GM19043 (cell line): ENCODE data around the gene DCST1.
"Not testable (repeated sequence)": the region's sequence is repeated elsewhere in the genome, so short reads cannot be mapped to it uniquely, and the experiment has no call there.

Source experiments
- ATAC-seq: cut with Tn5 transposase; IDR thresholded peaks from one replicate; pipeline ENCODE4 v1.9.1; 2021; ENCODE audit warnings: low read depth; ENCODE audit not compliant: unreplicated experiment

Gene DCST1, protein sequence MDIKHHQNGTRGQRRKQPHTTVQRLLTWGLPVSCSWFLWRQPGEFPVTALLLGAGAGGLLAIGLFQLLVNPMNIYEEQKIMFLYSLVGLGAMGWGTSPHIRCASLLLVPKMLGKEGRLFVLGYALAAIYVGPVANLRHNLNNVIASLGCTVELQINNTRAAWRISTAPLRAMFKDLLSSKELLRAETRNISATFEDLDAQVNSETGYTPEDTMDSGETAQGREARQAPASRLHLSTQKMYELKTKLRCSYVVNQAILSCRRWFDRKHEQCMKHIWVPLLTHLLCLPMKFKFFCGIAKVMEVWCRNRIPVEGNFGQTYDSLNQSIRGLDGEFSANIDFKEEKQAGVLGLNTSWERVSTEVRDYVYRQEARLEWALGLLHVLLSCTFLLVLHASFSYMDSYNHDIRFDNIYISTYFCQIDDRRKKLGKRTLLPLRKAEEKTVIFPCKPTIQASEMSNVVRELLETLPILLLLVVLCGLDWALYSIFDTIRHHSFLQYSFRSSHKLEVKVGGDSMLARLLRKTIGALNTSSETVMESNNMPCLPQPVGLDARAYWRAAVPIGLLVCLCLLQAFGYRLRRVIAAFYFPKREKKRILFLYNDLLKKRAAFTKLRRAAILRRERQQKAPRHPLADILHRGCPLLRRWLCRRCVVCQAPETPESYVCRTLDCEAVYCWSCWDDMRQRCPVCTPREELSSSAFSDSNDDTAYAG

DNA sequence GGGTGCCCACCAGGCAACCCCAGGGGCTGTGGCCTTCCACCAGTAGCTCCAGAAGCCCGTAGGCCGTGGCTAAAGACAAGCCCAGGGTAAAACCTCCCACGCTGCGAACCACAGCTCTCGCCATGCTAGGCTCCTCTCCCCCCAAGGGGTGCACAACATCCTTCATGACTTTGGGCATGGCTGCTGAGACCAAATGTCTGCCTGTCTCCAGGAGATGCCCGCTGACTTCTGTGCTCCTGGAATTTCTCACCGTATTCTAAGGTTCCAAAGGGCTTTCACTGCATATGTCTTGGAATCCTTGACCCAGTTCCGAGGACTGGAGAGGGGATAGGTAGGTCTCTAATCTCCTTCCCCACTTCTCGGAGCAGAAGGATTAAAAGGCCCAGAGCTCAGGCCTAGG lies at the start of gene DCST1, which contains the start of gene DCST2:
TSS of gene DCST1 (plus strand) at position 301 of the 400 bp plus-strand sequence. CDS start 213 bp downstream, outside the sequence.
TSS of gene DCST2 (minus strand) at position 258 of the 400 bp plus-strand sequence. CDS start at position 178, 80 bp downstream.
- ATAC-seq = no peak

DNA sequence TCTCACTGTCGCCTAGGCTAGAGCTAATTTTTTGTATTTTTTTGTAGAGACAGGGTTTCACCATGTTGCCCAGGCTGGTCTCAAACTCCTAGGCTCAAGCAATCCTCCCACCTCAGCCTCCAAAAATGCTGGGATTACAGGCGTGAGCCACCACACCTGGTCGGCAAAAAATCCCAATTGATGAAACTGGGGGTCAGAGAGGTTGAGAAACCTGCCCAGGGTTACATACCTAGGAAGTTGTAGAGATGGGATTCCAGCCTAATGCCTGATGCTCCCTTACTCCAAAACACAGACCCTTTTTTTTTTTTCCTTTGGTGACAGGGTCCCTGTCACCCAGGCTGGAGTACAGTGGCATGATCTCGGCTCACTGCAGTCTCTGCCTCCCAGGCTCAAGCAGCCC lies 46.9 kb upstream of the DCST1 start:
- ATAC-seq = not testable (repeated sequence)

DNA sequence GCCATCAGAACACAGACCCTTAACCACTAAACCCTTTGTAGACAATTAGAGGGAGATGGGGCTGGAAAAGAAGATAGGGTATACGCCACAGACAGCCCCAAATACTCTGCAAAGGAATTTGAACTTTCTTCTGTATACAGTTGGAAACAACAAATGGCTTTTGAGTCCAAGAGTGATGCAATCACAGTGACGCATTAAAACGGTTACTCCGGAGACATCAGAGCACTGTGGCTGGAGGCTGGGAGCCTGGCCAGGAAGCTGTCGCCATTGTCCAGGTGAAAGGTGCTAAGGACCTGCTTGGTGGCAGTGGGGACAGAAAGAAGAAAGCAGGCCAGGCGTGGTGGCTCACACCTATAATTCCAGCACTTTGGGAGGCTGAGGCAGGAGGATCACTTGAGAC lies 46.3 kb upstream of the DCST1 start:
- ATAC-seq = no peak

DNA sequence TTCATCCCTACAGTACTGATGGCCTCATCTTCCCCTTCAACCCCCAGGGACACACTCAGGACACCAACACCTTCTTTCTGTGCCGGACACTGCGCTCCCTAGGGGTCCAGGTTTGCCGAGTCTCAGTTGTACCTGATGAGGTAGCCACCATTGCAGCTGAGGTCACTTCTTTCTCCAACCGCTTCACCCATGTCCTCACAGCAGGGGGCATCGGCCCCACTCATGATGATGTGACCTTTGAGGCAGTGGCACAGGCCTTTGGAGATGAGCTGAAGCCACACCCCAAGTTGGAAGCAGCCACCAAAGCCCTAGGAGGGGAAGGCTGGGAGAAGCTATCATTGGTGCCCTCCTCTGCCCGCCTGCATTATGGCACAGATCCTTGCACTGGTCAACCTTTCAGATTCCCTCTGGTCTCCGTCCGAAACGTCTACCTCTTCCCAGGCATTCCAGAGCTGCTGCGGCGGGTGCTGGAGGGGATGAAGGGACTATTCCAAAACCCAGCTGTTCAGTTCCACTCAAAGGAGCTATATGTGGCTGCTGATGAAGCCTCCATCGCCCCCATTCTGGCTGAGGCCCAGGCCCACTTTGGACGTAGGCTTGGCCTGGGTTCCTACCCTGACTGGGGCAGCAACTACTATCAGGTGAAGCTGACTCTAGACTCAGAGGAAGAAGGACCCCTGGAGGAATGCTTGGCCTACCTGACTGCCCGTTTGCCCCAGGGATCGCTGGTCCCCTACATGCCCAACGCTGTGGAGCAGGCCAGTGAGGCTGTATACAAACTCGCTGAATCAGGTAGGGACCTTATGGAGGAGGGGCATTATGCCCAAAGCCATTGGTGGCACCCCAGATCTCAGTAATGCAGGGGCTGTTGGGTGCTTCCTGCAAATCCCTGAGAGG lies 45.3 kb upstream of the DCST1 start:
- ATAC-seq = no peak

DNA sequence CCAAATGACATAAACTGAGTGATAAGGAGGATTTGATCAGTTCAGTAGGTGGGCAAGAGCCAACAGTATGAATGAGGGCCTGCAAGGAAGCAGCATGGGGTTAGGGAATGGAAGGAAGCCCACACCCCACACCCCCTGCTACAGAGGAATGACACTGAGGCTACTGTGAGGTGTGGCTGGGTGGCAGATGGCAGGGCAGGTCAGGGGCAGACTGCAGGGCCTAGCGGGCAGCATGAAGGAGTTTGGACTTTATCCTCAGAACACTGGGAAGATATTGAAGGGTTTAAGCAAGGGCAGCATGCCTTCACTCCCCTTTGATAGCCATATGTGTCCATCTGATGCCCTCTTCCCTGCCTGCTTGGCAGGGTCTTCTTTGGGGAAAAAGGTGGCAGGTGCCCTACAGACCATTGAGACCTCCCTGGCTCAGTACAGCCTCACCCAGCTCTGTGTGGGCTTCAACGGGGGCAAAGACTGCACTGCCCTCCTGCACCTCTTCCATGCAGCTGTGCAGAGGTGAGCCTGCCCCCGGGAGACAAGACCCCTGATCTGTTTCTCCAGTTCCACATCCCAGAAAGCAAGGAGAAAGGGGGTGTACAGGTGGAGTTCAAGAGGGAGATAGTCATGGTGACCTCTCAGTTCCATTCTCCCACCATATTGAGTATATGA lies 44.3 kb upstream of the DCST1 start:
- ATAC-seq = no peak

DNA sequence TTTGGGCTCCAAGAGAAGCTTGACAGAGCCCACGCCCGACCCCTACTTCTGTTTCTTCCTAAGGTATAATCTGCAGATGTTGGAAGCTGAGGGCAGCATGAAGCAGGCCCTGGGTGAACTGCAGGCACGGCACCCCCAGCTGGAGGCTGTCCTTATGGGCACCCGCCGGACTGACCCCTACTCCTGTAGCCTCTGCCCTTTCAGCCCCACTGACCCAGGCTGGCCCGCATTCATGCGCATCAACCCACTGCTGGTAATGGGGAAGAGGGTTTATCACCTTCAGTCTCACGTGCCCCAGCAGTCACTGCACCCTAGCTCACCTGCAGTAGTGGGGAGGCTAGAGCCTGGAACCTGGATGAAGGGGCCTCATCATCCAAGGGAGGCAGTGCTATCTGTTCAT lies 43.3 kb upstream of the DCST1 start:
- ATAC-seq = no peak

DNA sequence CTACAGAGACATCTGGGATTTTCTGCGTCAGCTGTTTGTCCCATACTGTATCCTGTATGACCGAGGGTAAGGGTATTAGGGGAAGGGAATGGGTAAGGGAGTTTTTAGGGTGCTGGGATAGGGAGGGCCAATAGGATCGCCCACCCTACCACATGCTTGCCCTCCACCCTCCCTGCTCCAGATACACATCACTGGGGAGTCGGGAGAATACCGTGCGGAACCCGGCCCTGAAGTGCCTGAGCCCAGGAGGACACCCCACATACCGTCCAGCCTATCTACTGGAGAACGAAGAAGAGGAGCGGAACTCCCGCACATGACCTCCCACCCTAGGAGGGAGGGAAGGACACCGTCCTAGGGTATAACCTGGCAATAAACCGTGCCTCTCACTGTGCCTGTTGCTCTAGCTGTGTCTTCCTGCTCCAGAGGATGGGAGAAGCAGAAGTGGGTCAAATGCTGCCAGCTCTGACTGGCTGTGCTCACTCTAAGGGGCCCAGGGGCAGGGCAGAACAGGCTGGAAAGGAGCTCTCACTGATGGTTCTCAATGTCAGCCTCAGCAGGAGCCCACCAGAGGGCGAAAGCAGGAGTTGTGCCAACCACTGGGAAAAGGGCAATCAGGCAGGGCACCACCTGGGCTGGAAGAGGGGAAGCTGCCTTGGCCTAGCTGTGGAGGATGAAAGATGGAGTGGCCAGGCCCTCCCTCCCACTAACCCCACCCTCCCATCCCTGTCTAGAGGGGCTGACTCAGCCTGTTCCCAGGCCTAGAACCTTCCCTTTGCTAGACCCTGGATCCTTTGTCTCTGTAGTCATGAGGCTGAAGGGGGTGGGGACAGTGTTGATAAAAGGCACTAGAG lies 40.7 kb upstream of the DCST1 start:
- ATAC-seq = no peak

DNA sequence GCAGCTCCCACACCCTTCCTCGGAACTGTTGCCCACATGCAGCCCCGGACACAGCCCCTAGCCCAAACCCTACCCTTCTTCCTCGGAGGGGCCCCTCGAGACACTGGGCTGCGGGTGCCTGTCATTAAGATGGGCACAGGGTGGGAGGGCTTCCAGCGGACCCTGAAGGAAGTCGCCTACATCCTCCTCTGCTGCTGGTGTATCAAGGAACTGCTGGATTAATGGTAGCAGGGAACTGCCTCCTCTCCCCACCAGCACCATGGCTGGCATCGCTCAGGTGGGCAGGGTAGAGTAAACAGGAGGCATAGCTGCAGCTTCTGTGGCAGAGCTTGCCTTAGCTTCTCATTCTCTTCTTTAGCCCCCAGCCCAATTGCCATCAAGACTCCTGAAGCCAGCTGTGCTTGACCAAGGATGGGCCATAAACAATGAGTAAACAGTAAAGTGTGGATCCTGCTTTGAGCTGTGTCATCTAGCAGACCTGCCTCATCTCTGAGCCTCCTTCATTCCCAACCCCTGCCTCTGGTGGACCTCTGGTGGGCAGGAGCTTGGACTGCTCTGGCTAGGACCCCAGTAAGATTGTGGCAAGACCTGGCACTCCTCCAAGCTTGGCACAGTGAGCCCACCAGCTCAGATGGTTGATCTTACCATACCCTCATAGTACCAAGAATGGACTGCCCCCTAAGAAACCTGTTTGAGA lies 39.9 kb upstream of the DCST1 start, which contains the start of gene LENEP:
TSS of gene LENEP (plus strand) at position 15 of the 697 bp plus-strand sequence. CDS start at position 37, 22 bp downstream.
- no peak for ATAC-seq

DNA sequence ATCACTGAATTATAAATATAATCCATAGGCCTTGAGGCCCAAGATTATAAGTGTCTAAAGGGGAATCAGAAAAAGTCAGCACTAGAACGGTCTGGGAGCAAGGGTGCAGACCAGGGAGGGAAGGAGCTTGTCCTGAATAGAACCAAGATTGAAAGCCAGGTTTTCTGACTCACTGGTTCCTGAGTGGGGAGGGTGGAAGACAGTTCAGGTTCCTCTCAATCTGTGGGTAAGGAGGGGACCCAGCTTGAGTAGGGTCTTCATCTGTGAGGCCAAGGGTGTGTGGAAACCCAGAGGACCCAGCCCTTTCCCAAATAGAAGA lies 39.4 kb upstream of the DCST1 start:
- ATAC-seq = no peak

DNA sequence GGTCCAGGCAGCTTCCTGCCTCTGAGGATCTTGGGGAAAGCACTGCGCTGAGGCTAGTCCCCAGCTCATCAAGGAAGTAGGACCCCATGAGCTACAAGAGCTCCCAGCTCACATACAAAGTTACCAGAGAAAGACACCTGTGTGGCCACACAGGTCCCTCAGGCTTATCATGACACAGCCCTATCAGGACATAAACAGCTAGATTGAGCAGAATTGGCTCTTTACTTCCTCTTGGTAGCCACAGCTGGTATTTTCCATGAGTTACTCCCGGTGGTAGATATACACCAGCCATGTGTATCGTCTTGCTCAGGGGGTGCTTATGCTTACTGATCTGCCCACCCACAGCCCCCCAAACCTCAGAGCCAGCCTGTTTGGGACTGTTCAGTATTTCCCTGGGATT lies 39.0 kb upstream of the DCST1 start:
- no peak for ATAC-seq

DNA sequence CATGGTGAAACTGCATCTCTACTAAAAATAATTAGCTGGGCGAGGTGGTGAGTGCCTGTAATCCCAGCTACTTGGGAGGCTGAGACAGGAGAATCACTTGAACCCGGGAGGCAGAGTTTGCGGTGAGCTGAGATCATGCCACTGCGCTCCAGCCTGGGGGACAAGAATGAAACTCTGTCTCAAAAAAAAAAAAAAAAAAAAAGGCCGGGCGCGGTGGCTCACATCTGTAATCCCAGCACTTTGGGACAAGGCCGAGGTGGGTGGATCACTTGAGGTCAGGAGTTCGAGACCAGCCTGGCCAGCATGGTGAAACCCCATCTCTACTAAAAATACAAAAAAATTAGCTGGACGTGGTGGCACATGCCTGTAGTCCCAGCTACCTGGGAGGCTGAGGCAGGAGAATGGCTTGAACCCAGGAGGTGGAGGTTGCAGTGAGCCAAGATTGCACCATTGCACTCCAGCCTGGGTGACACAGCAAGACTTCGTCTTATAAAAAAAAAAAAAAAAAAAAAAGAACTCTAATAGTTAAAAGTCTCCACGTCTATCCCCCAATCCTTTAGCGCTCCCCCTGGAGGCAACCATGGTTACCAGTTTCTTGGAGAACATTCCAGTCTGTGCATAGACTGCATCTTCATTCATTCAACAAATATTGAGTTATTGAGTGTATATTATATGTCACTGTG lies 38.2 kb upstream of the DCST1 start:
- ATAC-seq = not testable (repeated sequence)

DNA sequence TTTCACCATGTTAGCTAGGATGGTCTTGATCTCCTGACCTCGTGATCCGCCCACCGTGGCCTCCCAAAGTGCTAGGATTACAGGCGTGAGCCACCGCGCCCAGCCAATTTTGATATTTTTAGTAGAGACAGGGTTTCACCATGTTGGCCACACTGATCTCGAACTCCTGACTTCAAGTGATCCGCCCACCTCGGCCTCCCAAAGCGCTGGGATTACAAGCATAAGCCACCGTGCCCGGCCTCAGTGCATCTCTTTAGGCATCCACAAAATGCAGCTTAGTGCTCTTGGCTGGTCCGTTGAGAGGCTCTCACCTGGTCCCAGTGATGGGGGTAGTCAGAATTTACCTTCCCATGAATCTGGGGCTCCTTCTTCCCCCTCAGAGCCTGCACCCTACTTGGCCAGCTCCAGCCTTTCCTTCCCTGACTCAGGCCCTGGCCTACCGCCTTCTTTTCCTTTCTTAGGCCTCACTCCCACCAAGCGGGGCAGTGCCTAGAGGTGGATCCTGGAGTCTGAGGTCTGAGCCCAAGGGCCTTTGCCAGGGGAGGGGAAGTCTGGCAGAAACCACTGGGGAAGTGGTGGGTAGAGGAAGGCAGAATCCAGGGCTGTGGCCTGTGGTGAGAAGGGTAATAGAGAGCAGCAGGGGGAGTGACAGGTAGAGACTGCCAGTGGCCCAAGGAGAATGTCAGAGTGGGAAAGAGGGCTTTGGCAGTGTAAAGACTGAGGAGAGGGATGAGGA lies 36.5 kb upstream of the DCST1 start:
- no peak for ATAC-seq

DNA sequence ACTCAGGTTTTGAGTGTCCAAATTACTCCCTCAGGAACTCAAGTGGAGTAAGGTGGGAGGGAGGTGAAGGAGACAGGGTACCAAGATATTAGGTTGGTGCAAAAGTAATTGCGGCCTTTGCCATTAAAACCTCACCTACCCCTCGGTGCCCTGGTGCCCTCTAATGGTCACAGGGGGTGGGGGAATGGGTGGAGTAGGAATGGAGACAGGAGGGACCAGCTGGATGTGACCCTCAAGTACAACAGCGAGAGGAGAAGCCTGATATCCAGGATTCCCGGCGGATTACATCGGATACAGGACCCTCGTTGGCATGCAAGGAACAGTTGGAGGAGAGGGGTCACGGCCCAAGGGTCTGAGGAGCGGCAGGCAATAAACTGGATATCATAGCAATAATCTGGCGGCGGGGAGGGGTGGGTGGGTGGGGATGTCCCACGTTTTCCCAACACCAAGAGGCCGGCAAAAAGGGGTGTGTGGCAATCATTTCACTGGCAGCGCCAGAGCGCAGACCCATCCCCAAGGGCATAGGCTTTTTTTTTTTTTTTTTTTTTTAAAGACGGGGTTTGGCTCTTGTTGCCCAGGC lies 35.3 kb upstream of the DCST1 start:
- ATAC-seq = no peak

DNA sequence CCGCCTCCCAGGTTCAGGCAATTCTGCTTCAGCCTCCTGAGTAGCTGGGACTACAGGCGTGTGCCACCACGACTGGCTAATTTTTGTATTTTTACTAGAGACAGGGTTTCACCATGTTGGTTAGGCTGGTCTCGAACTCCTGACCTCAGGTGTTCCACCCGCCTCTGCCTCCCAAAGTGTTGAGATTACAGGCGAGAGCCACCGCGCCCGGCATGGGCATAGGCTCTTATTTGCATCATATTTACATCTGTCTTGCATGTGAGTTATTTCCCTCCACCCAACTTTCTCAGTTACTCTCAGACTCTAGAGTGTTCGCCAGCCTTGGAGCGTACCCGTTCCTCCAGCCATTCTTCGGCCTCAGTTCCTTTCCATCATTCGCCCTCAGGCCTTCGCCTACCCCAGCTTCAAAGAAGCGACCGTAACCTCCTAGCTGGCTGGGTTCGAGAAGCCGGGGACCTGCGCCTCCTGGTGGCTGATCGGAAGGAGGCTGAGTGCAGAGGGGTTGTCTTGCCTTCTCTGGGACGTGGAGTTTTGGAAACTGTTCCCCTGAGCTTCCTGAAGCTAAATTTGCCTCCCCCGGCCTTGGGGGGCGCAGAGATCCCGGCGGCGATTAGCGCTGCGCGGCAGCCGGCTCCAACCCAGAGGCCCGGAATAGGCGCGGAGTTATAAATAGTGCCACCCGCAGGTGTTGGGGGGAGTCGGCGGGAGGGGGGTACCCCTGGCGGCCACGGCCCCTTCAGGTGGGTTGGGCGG lies 34.6 kb upstream of the DCST1 start:
- no peak for ATAC-seq

DNA sequence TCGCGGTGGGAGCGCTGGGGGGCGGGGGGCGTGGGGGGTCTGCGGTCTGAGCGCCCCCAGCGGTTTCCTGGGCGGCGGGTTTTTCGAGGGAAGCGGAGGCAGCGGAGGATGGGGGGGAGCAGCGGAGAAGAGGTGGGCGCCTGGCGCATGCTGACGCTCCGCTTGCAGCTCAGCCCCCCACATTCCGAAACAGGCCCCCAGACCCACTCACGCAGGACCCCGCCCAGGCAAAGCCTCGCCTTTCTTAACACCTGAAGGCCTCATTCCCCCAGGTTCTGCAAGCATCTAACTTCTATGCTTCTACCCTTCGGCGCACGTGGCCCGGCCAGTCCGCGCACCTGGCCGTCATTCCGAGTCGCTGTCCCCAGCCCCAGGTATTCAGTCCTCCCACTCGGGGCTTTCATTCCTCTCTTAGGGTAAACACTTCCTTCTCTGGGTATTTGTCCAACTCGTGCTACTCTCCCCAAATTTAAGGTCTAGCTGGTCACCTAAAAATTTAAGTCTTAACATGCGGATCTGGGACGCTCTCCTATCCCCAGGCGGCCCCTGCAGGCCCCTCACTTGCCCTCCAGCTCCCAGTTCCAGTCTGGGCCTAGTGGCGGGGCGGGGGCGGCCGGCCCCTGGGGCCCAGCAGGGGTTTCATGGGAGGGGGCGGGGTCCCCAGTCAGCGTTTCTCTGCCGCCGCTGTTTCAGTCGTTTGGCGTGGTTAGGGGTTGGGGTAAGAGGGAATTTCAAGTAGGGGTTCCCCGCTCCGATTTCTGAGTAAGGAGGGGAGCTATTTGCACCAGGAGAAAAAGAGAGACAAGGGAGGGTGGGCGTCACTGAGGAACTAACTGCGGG lies 33.8 kb upstream of the DCST1 start:
- no peak for ATAC-seq

DNA sequence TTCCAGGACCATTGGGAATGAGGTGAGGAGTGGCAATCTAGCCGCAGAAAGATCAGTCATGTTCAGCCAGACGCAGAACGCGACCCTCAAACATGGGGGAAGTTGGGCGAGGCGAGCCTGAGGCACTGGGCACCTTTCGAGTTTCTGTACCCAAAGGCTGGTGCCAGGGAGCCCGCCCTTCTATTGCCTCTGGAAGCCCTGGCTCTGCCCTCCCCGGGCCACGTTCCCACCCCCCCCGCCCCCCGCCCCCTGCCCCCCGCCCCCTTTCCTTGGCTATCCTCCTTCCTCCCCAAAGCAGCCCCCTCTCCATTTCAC lies 33.3 kb upstream of the DCST1 start:
- ATAC-seq = no peak
